ENCODE results near the gene HIF3A.

HIF3A gene

DNA sequence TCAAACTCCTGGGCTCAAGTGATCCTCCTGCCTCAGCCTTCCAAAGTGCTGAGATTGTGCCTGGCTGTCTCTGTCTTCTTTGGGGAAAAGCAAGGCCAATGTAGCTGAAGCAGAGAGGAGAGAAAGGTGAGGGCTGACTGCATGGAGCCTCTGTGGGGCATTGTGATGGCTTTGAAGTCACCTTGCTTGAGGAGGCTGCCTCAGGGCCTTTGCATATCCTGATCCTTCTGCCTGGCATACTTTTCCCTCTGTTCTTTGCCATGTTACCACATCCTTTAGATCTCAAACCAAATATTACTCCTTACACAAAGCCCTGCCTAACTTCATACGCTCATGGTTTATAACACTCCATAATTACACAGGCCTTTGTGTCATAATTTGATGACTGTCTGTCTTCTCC, 40.6 kb downstream of the HIF3A start:
- DNase-seq = no peak

DNA sequence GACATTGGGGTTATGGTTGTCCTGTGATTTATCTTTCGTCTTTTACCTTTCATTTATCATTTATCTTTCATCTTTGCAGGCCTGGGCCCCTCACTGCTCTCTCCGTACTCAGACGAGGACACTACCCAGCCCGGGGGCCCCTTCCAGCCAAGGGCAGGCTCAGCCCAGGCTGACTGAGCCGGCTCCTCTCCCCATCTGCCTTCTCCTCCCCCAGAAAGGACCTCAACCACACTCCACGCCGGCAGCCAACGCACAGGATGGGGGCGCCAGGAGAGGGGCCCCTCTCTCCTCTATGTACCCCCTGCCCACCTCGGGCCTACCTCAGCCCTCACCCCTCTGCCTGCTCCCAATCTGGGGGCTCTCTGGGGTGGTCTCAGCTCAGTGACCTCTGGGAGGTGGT, 42.6 kb downstream of the HIF3A start:
- DNase-seq = no peak

DNA sequence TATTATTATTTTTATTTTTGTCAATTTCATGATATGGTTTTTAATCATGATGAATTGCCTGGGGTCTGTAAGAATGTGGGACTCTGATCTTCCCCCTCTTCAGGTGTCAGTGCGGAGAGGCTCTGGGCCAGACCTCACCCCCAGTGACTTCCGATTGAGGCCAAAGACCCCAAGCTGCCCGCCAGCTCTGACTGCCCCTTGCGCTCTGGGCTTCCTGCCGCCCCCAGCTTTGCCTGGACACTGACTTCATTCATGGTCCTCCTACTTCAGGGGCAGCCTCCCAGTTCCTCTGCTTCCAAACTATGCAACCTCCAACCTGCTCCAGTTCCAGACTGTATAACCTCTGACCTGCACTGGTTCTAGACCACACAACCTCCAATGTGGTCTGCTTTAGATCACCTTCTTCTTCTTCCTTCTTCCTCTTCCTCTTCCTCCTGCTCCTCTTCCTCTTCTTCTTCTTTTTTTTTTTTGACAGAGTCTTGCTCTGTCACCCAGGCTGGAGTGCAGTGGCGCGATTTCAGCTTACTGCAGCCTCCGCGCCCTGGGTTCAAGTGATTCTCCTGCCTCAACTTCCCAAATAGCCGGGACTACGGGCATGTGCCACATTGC, 43.3 kb downstream of the HIF3A start:
- DNase-seq = no peak

DNA sequence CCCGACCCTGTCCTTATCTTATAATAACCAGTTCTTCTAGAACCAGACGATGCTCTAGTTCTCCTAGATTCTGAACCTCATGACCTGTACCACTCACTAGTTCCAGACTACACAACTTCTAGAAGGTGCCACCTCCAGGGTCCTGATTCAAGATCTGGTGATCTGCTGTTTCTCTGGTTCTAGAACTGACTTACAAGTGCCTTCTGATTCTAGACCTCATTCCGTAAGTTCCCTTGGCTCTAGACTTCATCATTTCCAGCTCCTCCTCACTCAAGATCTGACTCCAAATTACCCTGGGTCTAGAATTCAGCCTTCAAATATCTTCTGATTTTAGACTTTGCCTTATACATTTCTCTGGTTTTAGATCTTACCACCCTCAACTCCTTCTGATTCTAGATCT, 45.1 kb downstream of the HIF3A start:
- no peak for DNase-seq

DNA sequence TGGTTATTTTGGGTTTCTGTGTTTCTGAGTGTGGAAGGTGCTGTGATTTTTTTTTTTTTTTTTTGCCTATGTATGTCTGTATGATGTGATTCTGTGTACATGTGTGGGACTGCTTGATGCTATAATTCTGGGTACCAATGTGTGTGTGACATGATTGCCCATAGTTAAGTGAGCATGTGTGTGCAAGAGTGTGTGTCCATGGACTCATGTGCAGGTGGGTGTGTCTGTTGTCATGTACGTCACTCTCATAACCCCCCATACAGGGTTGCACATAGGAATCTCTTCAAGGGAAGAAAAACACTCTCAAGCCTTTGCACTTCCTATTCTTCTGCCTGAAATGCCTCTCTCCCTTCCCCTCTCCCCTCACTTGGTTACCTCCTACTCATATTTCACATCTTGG, 47.5 kb downstream of the HIF3A start:
- DNase-seq = no peak

DNA sequence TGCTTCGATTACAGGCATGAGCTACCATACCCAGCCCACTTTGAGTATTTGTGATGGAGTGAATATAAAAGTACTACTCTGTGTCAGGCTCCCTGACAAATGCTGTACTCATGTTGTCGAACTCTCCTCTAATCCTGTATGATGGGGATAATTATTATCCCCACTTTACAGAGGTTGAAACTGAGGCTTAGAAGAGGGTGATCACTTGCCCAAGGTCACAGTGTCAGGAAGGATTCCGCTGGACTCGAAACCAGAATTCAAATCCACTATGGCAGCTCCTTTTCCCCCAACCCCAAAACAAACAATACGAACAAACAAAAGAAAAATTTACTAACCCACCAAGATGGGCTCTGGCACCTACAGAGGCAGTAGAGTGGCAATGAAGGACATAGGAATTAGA, 48.3 kb downstream of the HIF3A start:
- no peak for DNase-seq

DNA sequence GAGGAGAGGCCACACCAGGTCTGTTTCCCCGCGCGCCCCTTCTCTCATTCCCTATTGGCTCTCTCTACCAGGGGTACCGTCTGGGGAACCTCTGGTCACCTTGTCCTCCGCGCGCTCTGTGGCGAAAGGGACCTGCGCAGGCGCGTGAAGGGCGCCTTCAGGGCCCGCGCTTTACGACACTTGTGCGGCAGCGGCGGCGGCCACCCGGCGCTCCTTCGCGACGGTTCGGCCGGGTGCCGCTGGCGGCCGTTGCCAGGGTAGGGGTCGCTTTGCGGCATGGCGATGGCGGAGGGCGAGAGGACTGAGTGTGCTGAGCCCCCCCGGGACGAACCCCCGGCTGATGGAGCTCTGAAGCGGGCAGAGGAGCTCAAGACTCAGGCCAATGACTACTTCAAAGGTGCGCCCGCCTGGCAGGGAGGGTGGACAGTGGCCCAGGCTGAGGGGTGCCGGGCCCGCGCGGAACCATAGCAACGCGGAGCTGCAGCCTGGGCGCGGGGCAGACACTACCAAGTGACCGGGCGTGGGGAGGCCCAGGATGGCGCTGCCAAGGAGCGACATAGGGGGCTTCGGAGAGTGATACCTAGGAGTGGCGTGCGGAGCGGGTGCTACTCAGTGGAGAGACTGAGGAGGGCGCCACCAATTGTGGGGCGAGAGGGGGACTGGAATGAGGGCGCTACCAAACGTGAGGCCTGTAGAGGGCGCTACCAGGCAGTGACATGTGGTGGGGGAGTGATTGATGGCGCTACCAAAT, 50.2 kb downstream of the HIF3A start, which contains the start of gene PPP5C:
Gene PPP5C, plus strand, starts transcription at position 267 of the 751 bp plus-strand sequence. Its CDS starts 10 bp downstream, at position 277.
- peak; percentile 82 for DNase-seq

DNA sequence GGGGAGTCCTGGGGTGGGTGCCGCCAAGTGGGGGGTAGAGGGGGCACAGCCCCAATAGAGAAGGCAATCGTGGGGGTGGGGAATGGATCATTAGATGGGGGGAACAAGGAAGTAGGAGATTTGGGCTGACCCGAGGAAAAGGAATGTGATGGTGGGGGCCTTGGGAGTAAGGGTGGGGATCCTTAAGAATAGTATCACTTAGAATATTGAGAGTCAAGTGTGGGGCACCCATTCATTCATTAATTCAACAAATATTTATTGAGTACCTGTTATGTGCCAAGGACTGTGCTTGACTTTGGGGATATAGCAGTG, 50.7 kb downstream of the HIF3A start:
- no peak for DNase-seq

DNA sequence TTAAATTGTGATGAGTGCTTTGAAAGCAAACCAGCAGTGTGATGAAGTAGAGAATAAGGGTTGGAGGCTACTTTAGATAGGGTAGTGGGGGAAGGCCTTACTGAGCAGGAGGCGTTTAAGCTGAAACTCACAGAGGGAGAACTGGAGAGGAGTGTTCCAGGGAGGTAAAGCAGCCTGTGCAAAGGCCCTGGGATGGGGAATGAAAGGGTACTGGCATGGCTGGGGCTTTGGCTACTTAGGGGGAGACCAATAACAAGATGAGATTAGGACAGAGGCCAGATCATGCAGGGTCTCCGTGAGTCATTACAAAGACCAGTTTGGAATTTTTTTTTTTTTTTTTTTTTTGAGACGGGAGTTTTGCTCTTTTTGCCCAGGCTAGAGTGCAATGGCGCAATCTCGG, 51.1 kb downstream of the HIF3A start:
- DNase-seq = no peak

DNA sequence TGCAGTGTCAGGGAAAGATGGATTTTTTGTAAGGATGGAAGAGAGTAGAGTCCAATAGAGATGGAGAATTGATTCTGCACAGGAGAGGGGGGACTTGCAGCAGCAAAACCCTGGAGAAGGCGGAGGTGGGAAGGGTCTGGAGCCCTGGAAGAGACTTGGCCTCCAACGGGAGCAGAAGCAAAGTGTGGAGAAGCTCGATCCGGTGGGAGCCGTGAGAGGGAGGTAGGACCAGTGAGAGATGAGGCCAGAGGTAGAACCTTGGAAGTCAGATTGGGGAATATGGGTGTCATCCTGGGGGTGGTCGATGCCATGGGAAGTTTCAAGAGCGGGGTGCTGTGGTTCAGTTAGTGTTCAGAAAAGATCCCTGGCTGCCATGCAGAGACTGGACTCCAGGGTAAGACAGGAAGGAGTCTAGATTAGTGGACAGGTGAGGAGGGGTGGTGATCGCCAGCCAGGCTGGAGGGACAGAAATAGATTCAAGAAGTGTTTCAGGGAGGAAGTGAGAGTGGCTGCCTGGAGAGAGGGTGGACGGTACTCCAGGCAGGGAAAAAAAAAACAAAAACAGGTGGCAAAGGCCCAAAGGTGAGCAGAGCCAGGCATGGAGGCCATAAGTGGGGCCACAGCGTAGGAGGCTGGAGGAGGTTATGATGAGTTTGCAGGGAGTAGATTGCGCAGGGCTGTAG, 52.6 kb downstream of the HIF3A start:
- DNase-seq = no peak

DNA sequence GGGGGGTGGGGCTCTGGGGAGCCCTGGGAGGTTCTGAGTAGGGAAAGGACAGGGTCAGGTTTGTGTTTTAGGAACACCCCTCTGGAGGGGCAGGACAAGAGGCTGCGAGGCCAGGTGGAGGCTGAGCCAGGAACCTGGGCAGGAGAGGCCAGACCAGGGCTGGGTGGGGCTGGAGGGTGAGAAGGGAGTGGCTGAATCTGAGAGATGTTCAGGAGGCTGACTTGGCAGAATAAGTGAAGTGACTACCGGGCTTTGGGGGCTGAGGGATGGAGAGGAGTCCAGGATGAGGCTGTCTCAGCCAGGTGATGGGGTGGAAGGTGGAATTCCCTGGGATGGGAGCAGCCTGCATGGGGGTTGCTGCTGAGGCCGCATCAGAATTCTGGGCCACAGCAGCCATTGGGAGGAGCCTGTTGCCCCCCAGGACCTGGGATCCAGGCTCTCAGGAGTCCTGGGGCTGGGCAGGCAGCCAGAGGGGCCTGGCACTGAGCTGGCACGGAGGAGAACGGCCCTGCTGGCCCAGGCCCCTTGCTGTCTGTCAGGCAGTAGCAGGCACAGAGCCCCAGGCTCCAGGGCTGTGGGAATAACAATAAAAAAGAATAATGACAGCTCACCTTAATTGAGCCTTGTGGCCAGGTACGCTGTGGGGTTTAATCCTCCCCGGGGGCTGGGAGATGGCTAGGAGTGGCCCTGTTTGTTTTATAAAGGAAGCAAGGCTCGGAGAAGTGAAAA, 53.4 kb downstream of the HIF3A start:
- DNase-seq = no peak

DNA sequence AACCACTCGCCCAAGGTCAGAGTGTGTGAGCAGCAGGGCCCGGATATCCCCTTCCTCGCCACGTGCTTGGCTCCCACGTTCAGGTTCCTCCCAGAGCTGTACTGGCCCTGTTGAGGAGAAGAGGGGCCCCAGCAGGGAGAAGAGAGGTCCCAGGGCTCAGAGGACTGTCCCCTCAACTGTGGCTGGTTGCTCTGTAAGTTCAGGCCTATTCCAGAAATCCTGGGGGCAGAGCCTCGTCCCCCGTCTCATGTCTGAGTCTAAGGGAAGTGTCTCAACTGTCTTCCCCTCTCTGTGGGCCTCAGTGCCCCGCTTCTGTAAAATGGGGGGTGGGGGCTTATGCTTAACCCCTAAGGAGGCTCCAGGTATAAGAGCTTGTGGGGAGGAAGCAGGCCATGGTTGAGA, 53.9 kb downstream of the HIF3A start:
- DNase-seq = no peak

DNA sequence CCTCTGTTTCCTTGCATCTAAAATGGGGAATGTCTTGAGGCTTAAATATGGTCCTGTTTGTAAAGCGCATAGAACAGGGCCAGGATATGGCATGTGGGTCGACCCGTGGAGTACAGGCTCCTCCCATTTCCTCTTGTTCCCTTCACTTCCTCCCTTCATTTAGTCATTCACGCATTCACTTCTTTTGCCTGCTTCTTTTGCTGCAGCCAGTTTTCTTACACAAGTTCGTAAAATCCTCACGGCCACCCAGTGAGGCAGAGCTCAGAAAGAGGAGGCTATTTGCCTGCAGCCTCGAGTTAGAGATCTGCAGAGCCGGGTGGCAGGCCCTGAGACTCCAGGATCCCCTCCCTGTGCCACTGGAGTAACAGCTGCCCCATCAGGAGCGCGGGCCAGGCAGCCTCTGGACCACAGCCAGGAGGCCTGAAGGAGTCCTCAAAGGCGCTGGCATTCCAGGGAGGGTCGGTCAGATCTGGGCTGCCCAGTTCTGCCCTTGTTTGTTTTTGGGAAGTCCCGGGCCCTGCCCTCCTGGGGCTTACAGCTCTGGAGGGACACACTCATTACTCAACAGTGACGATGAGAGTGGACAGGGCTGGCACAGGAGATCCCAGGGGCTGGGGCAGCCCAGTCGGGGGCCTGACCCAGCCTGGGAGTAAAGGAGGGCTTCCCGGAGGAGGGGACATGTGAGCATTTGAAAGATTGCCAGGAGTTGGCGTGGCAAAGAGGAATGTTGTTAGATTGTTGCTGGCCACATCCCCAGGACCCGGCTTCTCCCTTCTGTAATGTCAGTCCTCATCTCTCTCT, 54.6 kb downstream of the HIF3A start:
- DNase-seq = no peak

DNA sequence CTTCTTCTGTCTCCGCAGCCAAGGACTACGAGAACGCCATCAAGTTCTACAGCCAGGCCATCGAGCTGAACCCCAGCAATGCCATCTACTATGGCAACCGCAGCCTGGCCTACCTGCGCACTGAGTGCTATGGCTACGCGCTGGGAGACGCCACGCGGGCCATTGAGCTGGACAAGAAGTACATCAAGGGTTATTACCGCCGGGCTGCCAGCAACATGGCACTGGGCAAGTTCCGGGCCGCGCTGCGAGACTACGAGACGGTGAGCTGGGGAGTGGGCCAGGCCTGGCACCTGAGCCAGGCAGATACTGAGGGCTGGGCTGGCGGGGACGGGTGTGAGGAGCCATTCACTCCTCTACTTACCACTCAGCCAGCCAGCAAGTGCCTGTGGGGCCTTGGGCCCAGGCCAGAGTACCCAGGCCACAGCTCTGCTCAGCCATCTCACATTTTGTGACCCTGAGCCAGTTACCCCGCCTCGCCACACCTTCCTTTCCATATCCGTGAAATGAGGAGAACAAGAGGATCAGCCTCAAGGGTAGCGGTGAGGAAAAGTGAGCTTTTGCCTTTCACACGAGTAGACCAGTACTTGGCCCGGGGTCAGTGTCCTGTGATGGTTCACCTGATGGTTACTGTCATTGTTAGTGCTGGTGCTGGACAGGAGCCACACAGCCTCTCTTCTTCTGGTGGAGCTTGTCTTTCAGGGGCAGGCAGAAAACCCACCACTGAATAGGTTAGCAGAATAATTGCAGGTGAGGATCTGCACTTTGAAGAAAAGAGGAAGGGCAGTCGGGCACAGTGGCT, 57.1 kb downstream of the HIF3A start:
- no peak for DNase-seq

DNA sequence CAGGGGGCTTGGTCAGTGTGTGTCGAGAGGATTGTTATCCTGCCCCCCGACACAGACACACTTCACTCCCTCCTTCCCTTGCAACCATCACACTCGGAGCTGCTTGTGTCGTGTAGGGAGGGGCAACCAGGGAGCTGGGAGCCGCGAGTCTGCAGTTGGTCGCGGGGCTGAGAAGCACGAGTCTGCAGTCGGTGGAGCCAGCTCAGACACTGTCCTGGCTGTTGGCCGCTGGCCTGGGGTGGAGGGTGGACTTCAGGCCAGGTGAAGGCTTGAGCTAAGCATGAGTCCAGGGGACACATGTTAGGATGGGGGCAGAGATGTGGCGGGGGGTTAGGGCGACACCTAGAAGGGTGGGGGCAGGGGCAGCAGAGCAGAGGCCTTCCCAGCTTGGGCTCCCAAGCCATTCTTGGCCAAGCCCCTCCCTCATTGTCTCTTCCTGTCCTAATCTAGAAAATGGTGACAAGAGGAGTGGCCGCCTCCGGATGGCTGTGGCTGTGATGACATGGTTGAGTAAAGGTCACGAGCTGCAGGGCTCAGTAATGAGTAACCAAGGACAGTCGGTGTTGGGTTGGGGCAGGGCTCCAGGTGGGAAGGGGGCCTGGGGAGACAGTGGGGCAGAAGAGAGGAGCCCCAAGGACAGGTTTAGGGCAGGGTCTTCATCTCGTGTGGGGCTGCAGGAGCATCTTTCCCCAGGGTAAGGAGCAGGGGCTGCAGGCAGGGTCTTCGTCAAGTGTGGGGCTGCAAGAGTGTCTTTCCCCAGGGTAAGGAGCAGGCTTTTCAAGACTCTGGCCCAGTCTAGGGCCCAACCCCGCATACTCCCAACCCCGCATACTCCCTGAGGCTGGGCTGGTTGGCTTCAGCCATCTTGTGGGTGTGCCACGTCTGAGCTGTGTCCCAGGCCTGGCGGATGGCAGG, 58.6 kb downstream of the HIF3A start:
- DNase-seq = no peak

DNA sequence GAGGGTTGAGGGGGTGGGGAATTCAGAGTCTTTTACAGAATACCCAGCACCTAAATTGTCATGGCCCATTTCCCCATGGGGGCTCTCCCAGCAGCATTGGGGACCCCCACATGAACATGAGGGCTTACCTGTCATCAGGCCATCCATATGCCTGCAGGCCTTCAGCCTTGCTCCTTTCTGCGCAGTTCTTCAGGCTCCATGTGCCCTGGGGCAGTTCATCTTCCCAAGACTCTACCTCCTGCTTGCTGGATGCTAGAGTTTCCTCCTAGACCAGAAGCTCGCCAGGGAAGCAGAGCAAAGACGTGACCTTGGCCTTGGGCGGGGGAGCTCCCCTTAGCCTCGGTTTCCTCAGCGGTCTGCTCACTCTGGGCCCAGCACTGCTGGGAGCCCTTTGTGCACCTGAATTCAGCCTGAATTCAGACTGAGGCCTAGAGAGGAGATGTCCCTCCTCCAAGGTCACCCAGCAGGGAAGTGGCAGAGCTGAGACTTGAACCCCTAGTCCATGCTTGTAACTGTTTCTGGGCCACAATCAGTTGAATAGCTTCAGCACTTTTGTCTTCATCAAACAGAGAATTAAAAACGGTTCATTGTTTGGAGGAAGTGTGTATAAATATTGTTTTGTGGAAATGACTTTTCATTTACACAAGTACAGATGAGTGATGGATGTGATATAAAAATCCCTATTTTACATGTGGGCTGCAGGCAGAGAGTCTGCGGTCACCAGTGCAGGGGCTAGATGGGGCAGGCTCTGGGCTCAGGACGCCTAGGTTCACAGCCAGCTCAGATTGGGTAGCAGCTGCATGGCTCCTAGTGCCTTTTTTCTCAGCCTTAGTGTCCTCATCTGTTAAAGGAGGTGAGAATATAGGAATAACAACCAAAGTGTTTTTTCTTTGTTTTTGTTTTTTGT, 59.6 kb downstream of the HIF3A start:
- no peak for DNase-seq

DNA sequence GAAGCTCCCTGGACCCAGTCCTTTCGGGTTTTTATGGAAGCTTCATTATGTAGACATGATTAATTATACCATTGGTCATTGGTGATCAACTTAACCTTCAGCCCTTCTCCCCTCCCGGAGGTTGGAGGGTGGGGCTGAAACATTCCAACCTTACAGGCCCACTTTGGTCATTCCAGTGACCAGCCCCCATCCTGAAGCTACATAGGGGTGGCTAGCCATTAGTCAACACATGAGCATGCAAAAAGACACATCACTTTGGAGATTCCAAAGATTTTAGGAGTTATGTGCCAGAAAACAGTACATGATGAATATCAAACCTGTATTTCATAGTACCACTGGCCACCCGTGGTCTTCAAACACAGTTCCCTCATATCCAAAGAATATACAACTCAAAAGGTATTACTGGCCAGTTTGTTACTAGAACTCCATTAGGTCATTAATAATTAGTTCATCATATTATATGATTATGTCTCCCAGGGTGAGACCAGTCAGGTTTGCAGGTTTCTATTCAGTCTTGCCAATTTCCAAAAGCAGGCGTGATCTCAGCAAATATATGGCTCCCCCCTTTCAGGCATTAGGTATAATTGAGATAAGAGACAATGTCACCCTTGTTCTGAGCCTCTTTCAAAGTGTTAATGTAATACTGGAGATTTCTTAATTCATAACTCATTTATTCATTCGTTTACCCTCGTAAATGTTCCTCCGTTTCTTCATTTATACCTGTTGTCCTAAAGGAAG, 61.2 kb downstream of the HIF3A start:
- no peak for DNase-seq

DNA sequence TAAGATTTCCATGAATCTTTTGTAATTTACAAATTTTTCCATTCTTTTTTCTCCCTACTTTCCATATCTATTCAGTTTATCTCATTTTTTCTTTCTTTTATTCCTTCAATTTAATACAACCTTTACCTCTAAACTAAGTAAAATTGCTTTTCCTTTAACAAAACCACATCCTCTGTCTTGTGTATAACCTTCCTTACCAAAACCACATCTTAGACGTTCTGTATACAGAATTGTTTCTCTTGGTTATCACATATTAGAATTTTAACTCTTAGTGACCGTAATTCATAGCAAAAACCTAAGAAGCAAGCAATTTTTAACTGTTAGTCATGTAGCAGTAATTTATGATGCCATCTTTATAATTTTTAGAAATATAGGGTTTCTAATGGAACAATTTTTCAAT, 65.1 kb downstream of the HIF3A start:
- DNase-seq = no peak

DNA sequence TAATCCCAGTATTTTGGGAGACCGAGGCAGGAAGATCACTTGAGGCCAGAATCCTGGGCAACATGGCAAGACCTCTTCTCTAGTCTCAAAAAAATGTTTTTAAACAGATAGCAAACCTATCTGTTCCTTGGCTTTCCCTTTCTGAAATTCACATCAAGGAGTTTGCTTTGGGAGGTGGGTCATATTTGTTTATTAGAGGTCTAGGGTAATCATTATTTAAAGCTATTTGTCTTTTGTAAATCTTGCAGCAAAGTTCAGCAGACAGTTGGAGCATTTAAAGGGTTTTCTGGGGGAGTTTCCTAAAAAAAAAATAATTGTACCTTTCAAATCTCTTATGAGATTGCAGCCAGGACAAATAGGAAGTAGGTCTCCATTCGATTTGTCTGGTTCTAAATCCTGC, 67.5 kb downstream of the HIF3A start:
- no peak for DNase-seq
